Measurements from ENCODE around the gene RPL35. TPM values are rescaled to one million over a fixed set of nuclear protein-coding genes. Genes with fewer than 3 reads are reported as not detected.

RPL35 gene
- total RNA-seq, 1 donor from 2014 or later, result 1,878 TPM

DNA sequence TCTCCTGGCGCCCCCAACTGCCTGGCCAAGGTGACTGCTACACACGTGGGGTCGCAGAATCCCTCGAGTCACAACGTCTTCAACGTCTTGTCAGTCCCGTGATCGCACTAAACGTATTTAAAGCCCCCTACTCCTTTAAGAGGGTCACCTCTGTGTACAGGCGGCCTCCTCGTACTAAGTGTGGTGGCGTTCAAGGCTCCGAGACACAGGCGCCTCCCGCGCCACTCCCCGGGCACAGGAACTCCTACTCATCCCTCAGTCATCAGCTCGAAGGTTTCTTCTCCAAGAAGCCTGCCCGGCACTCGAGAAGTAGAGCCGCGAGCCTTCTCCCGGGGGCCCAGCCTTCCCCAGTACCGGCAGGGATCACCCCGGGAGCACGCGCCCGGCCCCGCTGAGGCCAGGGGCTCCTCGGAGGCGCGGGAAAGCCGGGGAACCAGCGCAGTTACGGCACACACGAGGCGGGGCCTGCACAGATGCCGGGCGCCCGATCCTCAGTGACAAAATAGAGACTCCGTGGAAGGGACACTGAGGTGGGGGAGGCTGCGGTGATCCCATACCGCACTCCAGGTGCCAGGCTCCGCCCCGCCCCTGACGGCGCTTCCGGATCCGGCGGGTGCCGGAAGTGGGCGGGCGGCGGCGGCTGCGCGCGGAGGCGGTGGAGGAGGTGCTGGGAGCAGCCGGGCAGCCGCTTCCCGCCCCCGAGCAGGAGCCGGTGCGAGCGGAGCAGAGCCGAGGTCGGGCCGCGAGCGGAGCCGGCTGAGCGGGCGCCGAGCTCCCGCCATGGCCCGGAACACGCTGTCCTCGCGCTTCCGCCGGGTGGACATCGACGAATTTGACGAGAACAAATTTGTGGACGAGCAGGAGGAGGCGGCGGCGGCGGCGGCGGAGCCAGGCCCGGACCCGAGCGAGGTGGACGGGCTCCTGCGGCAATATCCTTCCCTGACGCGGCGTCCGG, 7.0 kb upstream of the RPL35 start:
- H3K9me3 Mint-ChIP-seq, result no peaks in the 10 kb centered on the region
- H3K4me1 Mint-ChIP-seq, result peaks cover 42% of the 10 kb centered on the region
- H3K27me3 Mint-ChIP-seq, result no peaks in the 10 kb centered on the region
- H3K27ac Mint-ChIP-seq, result peak overlapping the region; percentile 100
- H3K36me3 Mint-ChIP-seq (ENCODE audit: low read depth), result peaks cover 46% of the 10 kb centered on the region
- intact Hi-C loops (cut with micrococcal nuclease), result loop anchor here (10.0 kb wide), 1 partner anchor 454 kb away; the partner anchor contains the start of gene PSMB7
- peak overlapping the region; percentile 99 for H3K4me3 Mint-ChIP-seq
- peak; percentile 98 for DNase-seq

DNA sequence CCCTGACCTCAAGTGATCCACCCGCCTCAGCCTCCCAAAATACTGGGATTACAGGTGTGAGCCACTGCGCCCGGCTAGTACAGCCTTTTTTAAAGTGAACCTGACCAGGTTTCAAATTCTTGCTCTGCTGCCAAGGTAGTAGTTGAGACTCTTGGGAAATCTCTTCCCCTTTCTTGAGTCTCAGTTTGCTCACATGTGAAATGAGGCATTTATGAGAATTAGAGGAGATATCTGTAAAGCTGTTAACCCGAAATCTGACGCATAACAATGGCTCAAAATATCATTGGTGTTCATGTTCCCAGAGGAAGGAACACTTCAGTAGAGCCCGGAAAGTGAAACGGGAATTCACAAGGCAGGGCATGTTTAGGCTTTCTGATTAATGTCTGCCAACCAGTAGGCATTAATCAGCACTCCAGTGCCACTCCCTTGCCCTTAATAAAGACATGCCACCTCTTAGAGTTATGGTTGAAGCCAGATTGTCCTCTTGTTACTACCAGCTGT, 1.7 kb upstream of the RPL35 start:
- peaks cover 29% of the 10 kb centered on the region for H3K4me1 Mint-ChIP-seq
- H3K27ac Mint-ChIP-seq, result peak overlapping the region; percentile 7
- H3K4me3 Mint-ChIP-seq, result peak overlapping the region; percentile 58
- DNase-seq, result no peak
- peaks cover 40% of the 10 kb centered on the region for H3K36me3 Mint-ChIP-seq (ENCODE audit: low read depth)
- no peaks in the 10 kb centered on the region for H3K27me3 Mint-ChIP-seq
- H3K9me3 Mint-ChIP-seq, result no peaks in the 10 kb centered on the region
- intact Hi-C loops (cut with micrococcal nuclease), result loop anchor here (2.0 to 10.0 kb wide), 2 partner anchors 325 to 449 kb away; partner anchors contain the start of genes PPP6C and PSMB7

DNA sequence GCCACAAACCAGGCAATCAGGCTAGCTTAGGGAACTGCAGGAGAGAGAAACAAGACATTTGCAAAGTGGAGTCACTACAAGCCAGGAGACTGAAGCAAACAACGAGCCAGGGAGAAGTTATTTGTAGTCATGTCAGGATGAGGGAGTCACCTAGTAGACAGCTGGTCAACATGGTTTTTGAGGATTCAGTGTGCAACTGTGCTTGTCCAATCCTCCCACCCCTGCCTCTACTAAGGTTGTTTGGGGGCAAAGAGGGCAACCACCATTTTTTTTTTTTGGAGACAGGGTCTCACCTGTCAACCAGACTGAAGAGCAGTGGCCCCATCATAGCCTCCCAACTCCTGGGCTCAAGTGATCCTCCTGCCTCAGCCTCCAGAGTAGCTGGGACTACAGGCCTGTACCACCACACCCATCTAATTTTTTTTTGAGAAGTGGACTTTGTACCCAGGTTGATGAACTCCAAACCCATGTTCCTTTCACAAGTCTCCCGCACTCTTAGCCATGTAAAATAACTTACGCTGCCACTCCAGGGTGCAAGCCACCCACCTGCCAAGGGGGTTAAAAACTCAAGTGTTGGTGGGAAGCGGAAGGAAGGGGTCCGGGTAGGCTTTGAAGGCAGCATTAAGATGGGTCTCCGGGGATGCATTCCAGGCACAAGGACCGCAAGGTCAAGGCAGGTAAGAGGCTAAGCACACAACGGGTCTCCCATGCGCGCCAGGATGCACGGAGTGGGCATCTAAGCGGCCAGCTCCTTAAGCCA, 995 bp downstream of the RPL35 start:
- Mint-ChIP-seq H3K4me1 (peaks cover 21% of the 10 kb centered on the region), H3K36me3 (ENCODE audit: low read depth) (peaks cover 51% of the 10 kb centered on the region), H3K27ac (peak overlapping the region; percentile 98), H3K9me3 (no peaks in the 10 kb centered on the region), H3K27me3 (no peaks in the 10 kb centered on the region), H3K4me3 (peak overlapping the region; percentile 98)
- intact Hi-C loops (cut with micrococcal nuclease), result loop anchor here (10.0 kb wide), 1 partner anchor 446 kb away; the partner anchor contains the start of gene PSMB7
- no peak for DNase-seq

DNA sequence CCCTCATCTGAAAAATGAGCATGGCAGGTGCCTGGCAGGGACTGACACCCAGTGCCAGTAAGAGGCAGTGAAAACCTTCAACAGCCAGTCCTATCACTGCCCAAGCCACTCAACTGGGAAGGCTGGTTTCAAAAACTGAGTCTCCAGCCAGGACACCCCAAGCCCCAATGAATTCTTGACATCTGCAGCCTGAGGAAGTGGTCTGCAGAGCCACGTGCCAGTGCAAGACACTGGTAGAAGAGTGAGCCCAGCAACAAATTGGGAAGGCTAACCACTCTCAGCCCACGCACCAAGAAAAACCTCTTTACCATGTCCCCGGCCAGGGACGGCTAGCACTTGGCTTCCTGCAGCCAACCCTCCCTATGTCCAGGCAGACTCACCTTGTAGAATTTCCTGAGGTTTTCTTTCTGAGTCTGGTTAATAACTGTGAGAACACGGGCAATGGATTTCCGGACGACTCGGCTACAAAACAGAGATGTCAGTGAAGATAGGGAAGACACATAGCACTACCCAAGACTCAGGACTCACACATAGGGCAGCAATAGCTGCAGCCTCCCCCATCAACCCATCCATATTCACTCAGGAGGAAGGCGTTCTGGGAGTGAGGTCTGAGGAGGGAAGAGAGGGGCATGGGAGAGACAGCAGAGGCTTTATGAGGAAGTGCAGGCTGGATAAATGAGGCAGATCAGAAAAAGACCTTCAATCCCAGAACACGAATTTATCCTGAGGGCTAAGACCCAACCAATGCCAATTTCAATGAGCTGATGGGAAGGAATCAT, 1.8 kb downstream of the RPL35 start:
- Mint-ChIP-seq H3K4me1 (peaks cover 21% of the 10 kb centered on the region), H3K4me3 (peak overlapping the region; percentile 98), H3K27ac (peak overlapping the region; percentile 98), H3K9me3 (no peaks in the 10 kb centered on the region), H3K27me3 (no peaks in the 10 kb centered on the region), H3K36me3 (ENCODE audit: low read depth) (peaks cover 51% of the 10 kb centered on the region)
- intact Hi-C loops (cut with micrococcal nuclease), result loop anchor here (10.0 kb wide), 1 partner anchor 445 kb away; the partner anchor contains the start of gene PSMB7
- DNase-seq, result peak; percentile 55

DNA sequence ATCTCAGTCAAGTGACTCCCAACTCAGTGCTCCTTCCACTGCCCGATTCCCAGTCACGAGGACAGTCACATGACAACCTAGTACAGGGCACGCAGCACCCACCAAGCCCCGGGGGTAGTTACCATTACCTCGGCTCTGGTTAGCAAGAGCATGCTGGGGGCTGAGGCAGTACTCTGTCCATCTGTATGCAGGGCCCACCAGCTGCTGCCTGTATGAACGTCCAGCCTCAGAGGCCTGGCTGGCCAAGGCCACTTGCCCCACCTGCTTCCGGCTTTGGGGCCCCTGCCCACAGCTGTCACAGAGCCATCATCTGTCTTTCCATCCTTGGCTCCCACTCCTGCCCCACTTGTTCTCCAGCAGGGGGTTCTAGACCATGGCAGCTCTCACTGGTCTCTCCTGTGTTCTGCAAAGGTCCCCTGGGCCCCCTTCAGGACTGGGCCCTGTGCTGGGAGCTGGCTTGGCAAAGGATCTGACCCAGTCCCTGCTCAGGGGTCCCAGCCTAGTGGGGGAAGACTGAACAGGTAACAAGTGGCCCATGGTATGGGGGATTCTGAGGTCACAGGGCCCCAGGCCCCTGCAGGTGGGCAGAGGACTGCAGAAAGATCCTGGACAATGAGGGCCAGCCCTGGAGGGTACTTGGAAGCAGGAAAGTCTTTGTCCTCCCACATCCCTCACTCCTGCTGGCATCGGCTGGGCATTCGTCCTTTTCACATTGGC, 3.3 kb downstream of the RPL35 start:
- Mint-ChIP-seq H3K4me1 (peaks cover 17% of the 10 kb centered on the region), H3K4me3 (no peak overlapping the region), H3K36me3 (ENCODE audit: low read depth) (peaks cover 49% of the 10 kb centered on the region), H3K9me3 (no peaks in the 10 kb centered on the region), H3K27ac (no peak overlapping the region), H3K27me3 (no peaks in the 10 kb centered on the region)
- intact Hi-C loops (cut with micrococcal nuclease), result no loop called here
- no peak for DNase-seq

GRCh38 chr9:124857533-124858162, 4.1 kb downstream of the RPL35 start:
- intact Hi-C loops (cut with micrococcal nuclease), result no loop called here
- DNase-seq, result no peak
- no peaks in the 10 kb centered on the region for H3K9me3 Mint-ChIP-seq
- peaks cover 18% of the 10 kb centered on the region for H3K4me1 Mint-ChIP-seq
- no peak overlapping the region for H3K4me3 Mint-ChIP-seq
- peaks cover 49% of the 10 kb centered on the region for H3K36me3 Mint-ChIP-seq (ENCODE audit: low read depth)
- H3K27me3 Mint-ChIP-seq, result no peaks in the 10 kb centered on the region
- H3K27ac Mint-ChIP-seq, result no peak overlapping the region

DNA sequence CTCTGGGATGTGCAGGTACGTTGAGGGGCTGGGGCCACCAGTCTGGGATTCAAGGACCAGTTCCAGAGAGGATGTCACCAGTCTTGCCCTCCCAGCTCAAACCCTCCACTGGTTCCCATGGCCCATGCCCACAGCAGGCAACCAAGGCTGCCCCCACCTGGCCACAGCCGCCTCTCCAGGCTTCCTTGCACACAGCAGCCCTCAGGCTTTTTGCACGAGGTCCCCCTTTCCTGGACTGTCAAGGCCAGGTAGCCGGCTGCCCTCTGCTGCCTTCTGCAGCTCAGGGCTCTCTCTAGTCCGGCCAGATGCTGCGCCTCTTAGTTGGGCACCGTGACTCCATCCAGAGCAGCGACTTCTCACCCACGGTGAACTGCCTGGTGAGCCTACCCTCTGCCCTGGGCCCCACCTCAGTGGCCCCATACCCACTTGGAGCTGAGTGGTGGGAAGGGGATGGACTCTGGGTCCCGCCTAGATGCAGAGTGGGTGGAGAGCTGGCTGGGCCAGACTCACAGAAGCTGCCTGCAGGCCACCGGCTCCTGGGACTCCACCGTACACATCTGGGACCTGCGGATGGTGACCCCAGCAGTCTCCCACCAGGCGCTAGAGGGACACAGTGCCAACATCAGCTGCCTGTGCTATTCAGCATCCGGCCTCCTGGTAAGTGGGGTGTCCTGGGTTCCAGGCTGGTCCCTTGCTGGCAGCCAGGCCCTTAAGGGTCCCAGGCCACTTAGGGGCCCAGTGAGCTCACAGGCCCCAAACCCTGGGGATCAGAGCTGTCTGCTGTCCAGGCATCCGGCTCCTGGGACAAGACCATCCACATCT, 5.6 kb downstream of the RPL35 start:
- Mint-ChIP-seq H3K4me1 (peaks cover 19% of the 10 kb centered on the region), H3K27me3 (peaks cover 4% of the 10 kb centered on the region), H3K27ac (no peak overlapping the region), H3K9me3 (no peaks in the 10 kb centered on the region), H3K36me3 (ENCODE audit: low read depth) (peaks cover 46% of the 10 kb centered on the region), H3K4me3 (no peak overlapping the region)
- DNase-seq, result no peak
- intact Hi-C loops (cut with micrococcal nuclease), result no loop called here

DNA sequence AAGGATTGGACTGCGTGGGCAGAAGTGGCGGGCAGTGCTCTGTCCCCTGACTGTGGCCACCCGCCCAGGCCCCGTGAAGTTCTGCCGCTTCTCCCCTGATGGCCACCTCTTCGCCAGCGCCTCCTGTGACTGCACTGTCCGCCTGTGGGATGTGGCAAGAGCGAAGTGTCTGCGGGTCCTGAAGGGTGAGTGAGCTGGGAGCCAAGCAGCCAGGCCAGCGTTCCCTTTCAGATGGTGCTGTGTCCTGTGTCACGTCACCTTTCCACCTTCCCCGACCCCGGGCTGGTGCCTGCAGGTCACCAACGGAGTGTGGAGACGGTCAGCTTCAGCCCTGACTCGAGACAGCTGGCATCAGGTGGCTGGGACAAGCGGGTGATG, 6.2 kb downstream of the RPL35 start:
- Mint-ChIP-seq H3K36me3 (ENCODE audit: low read depth) (peaks cover 40% of the 10 kb centered on the region), H3K4me3 (no peak overlapping the region), H3K27me3 (peaks cover 8% of the 10 kb centered on the region), H3K9me3 (no peaks in the 10 kb centered on the region), H3K27ac (no peak overlapping the region), H3K4me1 (peaks cover 19% of the 10 kb centered on the region)
- no peak for DNase-seq
- intact Hi-C loops (cut with micrococcal nuclease), result no loop called here

GRCh38 chr9:124854822-124855221, 6.9 kb downstream of the RPL35 start:
- H3K9me3 Mint-ChIP-seq, result no peaks in the 10 kb centered on the region
- H3K27ac Mint-ChIP-seq, result peak overlapping the region; percentile 10
- peaks cover 10% of the 10 kb centered on the region for H3K27me3 Mint-ChIP-seq
- H3K4me3 Mint-ChIP-seq, result no peak overlapping the region
- H3K36me3 Mint-ChIP-seq (ENCODE audit: low read depth), result peaks cover 33% of the 10 kb centered on the region
- DNase-seq, result no peak
- intact Hi-C loops (cut with micrococcal nuclease), result loop anchor here (5.0 kb wide), 2 partner anchors 143 to 517 kb away; no protein-coding TSS in a partner anchor
- peaks cover 13% of the 10 kb centered on the region for H3K4me1 Mint-ChIP-seq

DNA sequence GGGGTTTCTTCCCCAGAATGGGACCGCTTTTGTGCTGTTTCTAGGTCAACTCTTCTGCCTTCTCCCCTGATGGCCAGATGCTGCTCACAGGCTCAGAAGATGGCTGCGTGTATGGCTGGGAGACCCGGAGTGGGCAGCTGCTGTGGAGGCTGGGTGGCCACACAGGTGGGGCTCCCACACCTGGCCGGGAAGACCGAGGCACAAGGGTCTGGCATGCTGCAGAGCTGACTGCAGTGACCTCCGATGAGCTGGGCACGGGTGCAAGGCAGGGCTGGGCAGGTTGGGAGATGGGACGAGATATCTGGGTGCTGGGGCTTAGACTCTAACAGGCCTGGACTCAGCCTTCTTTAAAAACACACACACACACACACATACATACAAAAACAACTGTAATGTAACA, 7.6 kb downstream of the RPL35 start:
- H3K9me3 Mint-ChIP-seq, result no peaks in the 10 kb centered on the region
- intact Hi-C loops (cut with micrococcal nuclease), result loop anchor here (5.0 kb wide), 2 partner anchors 142 to 518 kb away; no protein-coding TSS in a partner anchor
- H3K4me1 Mint-ChIP-seq, result peaks cover 7% of the 10 kb centered on the region
- no peak overlapping the region for H3K4me3 Mint-ChIP-seq
- H3K36me3 Mint-ChIP-seq (ENCODE audit: low read depth), result peaks cover 26% of the 10 kb centered on the region
- no peak overlapping the region for H3K27ac Mint-ChIP-seq
- no peak for DNase-seq
- peaks cover 10% of the 10 kb centered on the region for H3K27me3 Mint-ChIP-seq

GRCh38 chr9:124853605-124854143, 8.1 kb downstream of the RPL35 start:
- Mint-ChIP-seq H3K9me3 (no peaks in the 10 kb centered on the region), H3K27me3 (peaks cover 12% of the 10 kb centered on the region), H3K27ac (no peak overlapping the region), H3K4me3 (peak overlapping the region; percentile 72), H3K36me3 (ENCODE audit: low read depth) (peaks cover 21% of the 10 kb centered on the region), H3K4me1 (peaks cover 7% of the 10 kb centered on the region)
- no peak for DNase-seq
- intact Hi-C loops (cut with micrococcal nuclease), result loop anchor here (1.0 to 5.0 kb wide), 5 partner anchors 17 to 519 kb away; no protein-coding TSS in a partner anchor
